GM23338 (cell line): Measurements from ENCODE around the gene WRNIP1. TPM values are rescaled to one million over a fixed set of nuclear protein-coding genes. Genes with fewer than 3 reads are reported as not detected.

ENCODE experiments used
- ATAC-seq: fragments of 200-7000 bp; cut with Tn5 transposase; 3 replicates; pipeline ENCODE4 v1.9.1; 2020
- DNase-seq: peaks from one replicate; pipeline ENCODE4 v3.0.0-alpha.2; 2015; ENCODE audit warnings: low spot score
- H2AFZ ChIP-seq: fragments of 200-600 bp; sonication (generic); 2 replicates; pipeline ENCODE4 v1.8.0; 2016; ENCODE audit warnings: antibody characterized with exemption, mild to moderate bottlenecking, moderate library complexity
- H3F3A ChIP-seq: fragments of 200-600 bp; sonication (generic); replicated peaks from 2 replicates; pipeline ENCODE4 v1.8.0; 2017; ENCODE audit warnings: antibody characterized with exemption, mixed run types, low read depth
- H3K27ac ChIP-seq: fragments of 200-600 bp; sonication (generic); 2 replicates; pipeline ENCODE4 v1.6.1; 2016; ENCODE audit warnings: low read depth
- H3K27me3 ChIP-seq: fragments of 200-600 bp; sonication (generic); 2 replicates; pipeline ENCODE4 v1.8.0; 2016; ENCODE audit warnings: mild to moderate bottlenecking, mixed run types, moderate library complexity; ENCODE audit not compliant: insufficient read depth
- H3K36me3 ChIP-seq: fragments of 200-600 bp; sonication (generic); 2 replicates; pipeline ENCODE4 v1.8.0; 2016; ENCODE audit warnings: mild to moderate bottlenecking; ENCODE audit not compliant: insufficient read depth
- H3K4me1 ChIP-seq: fragments of 200-600 bp; sonication (generic); 2 replicates; pipeline ENCODE4 v1.8.0; 2016; ENCODE audit warnings: mild to moderate bottlenecking, moderate library complexity; ENCODE audit not compliant: insufficient read depth
- H3K4me2 ChIP-seq: fragments of 200-600 bp; sonication (generic); 2 replicates; pipeline ENCODE4 v1.7.1; 2017; ENCODE audit warnings: mixed run types
- H3K4me3 ChIP-seq: fragments of 200-600 bp; sonication (generic); 2 replicates; pipeline ENCODE4 v1.6.1; 2016; ENCODE audit warnings: mixed run types
- H3K79me2 ChIP-seq: fragments of 200-600 bp; sonication (generic); replicated peaks from 2 replicates; pipeline ENCODE4 v1.8.0; 2017; ENCODE audit warnings: mild to moderate bottlenecking; ENCODE audit not compliant: insufficient read depth
- H3K9me2 ChIP-seq: fragments of 200-600 bp; sonication (generic); 2 replicates; pipeline ENCODE4 v1.8.0; 2017; ENCODE audit not compliant: insufficient read depth
- H4K20me1 ChIP-seq: fragments of 200-600 bp; sonication (generic); replicated peaks from 2 replicates; pipeline ENCODE4 v1.8.0; 2017; ENCODE audit warnings: mild to moderate bottlenecking; ENCODE audit not compliant: insufficient read depth
- H3K27ac Mint-ChIP-seq: 2 replicates; pipeline ENCODE4 v1.8.0; 2020; ENCODE audit warnings: inconsistent platforms, mild to moderate bottlenecking, moderate library complexity, mixed read lengths
- H3K27me3 Mint-ChIP-seq: 3 replicates; pipeline ENCODE4 v1.8.0; 2022; ENCODE audit warnings: low read depth, mild to moderate bottlenecking, moderate library complexity, mixed read lengths, inconsistent platforms; ENCODE audit not compliant: insufficient read depth, poor library complexity
- H3K36me3 Mint-ChIP-seq: 3 replicates; pipeline ENCODE4 v1.8.0; 2021; ENCODE audit warnings: low read depth, mild to moderate bottlenecking, inconsistent platforms, moderate library complexity, mixed read lengths
- H3K4me1 Mint-ChIP-seq: 3 replicates; pipeline ENCODE4 v1.8.0; 2020; ENCODE audit warnings: mild to moderate bottlenecking, inconsistent platforms, mixed read lengths
- H3K4me3 Mint-ChIP-seq: 3 replicates; pipeline ENCODE4 v1.8.0; 2021; ENCODE audit warnings: moderate library complexity, mild to moderate bottlenecking, inconsistent platforms, mixed read lengths
- H3K9me3 Mint-ChIP-seq: 3 replicates; pipeline ENCODE4 v1.8.0; 2020; ENCODE audit warnings: moderate library complexity, mild to moderate bottlenecking, inconsistent platforms, mixed read lengths
- CREB1 ChIP-seq: fragments of 250-450 bp; sonication (Bioruptor Pico); IDR thresholded peaks from 2 replicates; pipeline ENCODE4 v1.5.0; 2020; ENCODE audit warnings: low read depth, mild to moderate bottlenecking, moderate library complexity
- ZNF462 ChIP-seq: fragments of 250-450 bp; sonication (Bioruptor Pico); IDR thresholded peaks from 2 replicates; pipeline ENCODE4 v1.5.0; 2020; ENCODE audit warnings: mild to moderate bottlenecking, moderate library complexity
- polyA plus RNA-seq: library from polyadenylated mRNA; unstranded; fragments of >200 nt; fragmentation: Nextera tagmentation; extraction: Ambion mirVana; gene quantifications from 2 replicates; pipeline ENCODE4 v1.2.1, GENCODE V29; 2016
- total RNA-seq: library from RNA; depleted of rRNA; stranded (reverse); fragments of >200 nt; shearing (Covaris generic); gene quantifications from 2 replicates; pipeline ENCODE4 v1.2.3, GENCODE V29; 2014
- TF ChIP-seq, protein P1 (sequence below): IDR thresholded peaks from 2 replicates; pipeline ENCODE4 v1.6.1; 2016; ENCODE audit warnings: antibody characterized with exemption
- TF ChIP-seq, protein P2 (sequence below): IDR thresholded peaks from one replicate; pipeline ENCODE4 v1.6.1; 2018; ENCODE audit warnings: antibody characterized with exemption; ENCODE audit not compliant: unreplicated experiment

WRNIP1 gene
- total and polyA plus RNA-seq, 2 experiments from 2014 or later = 27.6 to 66.0 TPM

DNA sequence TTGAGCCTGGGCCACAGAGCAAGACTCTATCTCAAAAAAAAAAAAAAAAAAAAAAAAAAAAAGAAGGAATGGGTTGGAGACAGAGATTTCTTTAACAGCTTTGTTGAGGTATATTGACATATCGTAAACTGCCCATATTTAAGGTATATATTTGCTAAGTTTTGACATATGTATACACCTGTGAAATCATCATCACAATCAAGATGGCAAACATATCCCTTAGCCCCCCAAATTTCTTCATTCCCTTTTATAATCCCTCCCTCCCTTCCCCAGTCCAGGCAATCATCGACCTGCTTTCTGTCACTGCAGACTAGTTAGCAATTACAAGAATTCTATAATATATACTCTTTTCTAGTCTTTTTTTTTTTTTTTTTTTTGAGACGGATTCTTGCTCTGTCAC lies 47.5 kb downstream of the WRNIP1 start:
- ATAC-seq = no peak
- Mint-ChIP-seq H3K36me3 (peaks cover 9% of the 10 kb centered on the region; the same call in 2 of the 3 replicates), H3K4me1 (no peaks in the 10 kb centered on the region), H3K4me3 (no peak overlapping the region), H3K27me3 (no peaks in the 10 kb centered on the region), H3K27ac (no peak overlapping the region), H3K9me3 (peaks cover 13% of the 10 kb centered on the region; the same call in 2 of the 3 replicates)
- Histone ChIP-seq H3K27ac (no peak overlapping the region), H3K4me1 (no peaks in the 10 kb centered on the region), H3K4me3 (no peak overlapping the region), H4K20me1 (no peaks in the 10 kb centered on the region), H3K9me2 (no peaks in the 10 kb centered on the region), H3K36me3 (no peaks in the 10 kb centered on the region), H3K27me3 (no peaks in the 10 kb centered on the region), H3F3A (no peaks in the 10 kb centered on the region), H3K79me2 (no peaks in the 10 kb centered on the region), H3K4me2 (no peak overlapping the region), H2AFZ (no peak overlapping the region)
- DNase-seq = no peak
- TF ChIP-seq CREB1 (CRISPR knock-in tag) = no peak
- TF ChIP-seq, protein P1, sequence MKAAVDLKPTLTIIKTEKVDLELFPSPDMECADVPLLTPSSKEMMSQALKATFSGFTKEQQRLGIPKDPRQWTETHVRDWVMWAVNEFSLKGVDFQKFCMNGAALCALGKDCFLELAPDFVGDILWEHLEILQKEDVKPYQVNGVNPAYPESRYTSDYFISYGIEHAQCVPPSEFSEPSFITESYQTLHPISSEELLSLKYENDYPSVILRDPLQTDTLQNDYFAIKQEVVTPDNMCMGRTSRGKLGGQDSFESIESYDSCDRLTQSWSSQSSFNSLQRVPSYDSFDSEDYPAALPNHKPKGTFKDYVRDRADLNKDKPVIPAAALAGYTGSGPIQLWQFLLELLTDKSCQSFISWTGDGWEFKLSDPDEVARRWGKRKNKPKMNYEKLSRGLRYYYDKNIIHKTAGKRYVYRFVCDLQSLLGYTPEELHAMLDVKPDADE = no peak
- no peak for TF ChIP-seq ZNF462 (CRISPR knock-in tag)
- TF ChIP-seq, protein P2, sequence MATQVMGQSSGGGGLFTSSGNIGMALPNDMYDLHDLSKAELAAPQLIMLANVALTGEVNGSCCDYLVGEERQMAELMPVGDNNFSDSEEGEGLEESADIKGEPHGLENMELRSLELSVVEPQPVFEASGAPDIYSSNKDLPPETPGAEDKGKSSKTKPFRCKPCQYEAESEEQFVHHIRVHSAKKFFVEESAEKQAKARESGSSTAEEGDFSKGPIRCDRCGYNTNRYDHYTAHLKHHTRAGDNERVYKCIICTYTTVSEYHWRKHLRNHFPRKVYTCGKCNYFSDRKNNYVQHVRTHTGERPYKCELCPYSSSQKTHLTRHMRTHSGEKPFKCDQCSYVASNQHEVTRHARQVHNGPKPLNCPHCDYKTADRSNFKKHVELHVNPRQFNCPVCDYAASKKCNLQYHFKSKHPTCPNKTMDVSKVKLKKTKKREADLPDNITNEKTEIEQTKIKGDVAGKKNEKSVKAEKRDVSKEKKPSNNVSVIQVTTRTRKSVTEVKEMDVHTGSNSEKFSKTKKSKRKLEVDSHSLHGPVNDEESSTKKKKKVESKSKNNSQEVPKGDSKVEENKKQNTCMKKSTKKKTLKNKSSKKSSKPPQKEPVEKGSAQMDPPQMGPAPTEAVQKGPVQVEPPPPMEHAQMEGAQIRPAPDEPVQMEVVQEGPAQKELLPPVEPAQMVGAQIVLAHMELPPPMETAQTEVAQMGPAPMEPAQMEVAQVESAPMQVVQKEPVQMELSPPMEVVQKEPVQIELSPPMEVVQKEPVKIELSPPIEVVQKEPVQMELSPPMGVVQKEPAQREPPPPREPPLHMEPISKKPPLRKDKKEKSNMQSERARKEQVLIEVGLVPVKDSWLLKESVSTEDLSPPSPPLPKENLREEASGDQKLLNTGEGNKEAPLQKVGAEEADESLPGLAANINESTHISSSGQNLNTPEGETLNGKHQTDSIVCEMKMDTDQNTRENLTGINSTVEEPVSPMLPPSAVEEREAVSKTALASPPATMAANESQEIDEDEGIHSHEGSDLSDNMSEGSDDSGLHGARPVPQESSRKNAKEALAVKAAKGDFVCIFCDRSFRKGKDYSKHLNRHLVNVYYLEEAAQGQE = no peak
